Stimulated activated CD4-positive, alpha-beta T cell treated with anti-CD3 and anti-CD28 coated beads, Interleukin-4, amount 100 ng/mL, for 24 hours (primary cell): ENCODE results near the gene RPL26.
"Not testable (repeated sequence)": the region's sequence is repeated elsewhere in the genome, so short reads cannot be mapped to it uniquely, and the experiment has no call there.

ENCODE experiments used
- DNase-seq: peaks from one replicate; pipeline ENCODE4 v3.0.0-alpha.2; 2020

The RPL26 gene

GRCh38 chr17:8383143-8383822 lies at the start of gene RPL26:
Gene RPL26, minus strand, starts transcription at chr17:8383193. Its CDS starts 883 bp downstream, at chr17:8382310.
- DNase-seq, result peak; percentile 96

GRCh38 chr17:8430966-8431365 lies 48.0 kb upstream of the RPL26 start:
- no peak for DNase-seq

DNA sequence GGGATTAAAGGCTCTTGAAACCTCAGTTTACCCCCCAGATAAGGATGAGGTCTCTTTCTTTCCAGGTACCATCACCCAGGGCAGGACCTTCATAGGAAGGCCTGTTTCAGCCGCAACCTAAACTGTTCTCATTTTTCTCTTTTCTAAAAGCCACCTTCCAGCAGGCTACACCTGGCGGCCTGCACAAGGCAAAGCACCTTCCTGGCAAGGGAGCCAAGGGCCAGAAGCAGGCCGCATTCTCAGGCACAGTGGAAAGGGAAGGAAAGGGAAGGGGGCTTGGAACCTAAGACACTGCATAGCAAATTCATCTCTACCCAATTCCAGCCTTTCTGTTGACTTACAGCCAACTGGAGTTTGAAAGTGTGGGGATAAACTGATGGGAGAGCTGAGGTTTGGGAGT lies 43.8 kb upstream of the RPL26 start:
- no peak for DNase-seq

GRCh38 chr17:8426094-8426720 lies 43.2 kb upstream of the RPL26 start:
- no peak for DNase-seq

- no peak for DNase-seq
Observed at GRCh38 chr17:8421571-8421970, 38.6 kb upstream of the RPL26 start.

GRCh38 chr17:8420041-8420934 lies 37.3 kb upstream of the RPL26 start:
- no peak for DNase-seq

DNA sequence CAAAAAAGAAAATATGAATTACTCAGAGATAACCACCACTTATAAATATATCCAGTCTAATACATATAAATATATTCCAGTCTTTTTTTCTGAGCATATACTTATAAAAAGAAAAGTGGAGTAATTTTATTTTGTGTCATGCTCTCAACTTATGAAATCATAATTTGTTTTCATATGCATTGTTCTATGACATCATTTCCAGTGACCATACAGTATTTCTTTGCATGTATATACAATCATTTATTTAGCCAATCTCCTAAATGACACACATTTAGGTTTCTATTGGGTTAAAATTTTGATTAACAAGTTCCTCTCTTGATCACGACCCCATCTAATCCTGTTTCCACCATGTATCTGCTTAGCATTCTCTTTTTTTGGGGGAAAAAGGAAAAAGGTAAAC lies 36.3 kb upstream of the RPL26 start:
- DNase-seq, result no peak

GRCh38 chr17:8418471-8418870 lies 35.5 kb upstream of the RPL26 start:
- no peak for DNase-seq

GRCh38 chr17:8417806-8418205 lies 34.8 kb upstream of the RPL26 start:
- no peak for DNase-seq

GRCh38 chr17:8413938-8414337 lies 30.9 kb upstream of the RPL26 start:
- no peak for DNase-seq

GRCh38 chr17:8413328-8413727 lies 30.3 kb upstream of the RPL26 start:
- DNase-seq, result no peak

DNA sequence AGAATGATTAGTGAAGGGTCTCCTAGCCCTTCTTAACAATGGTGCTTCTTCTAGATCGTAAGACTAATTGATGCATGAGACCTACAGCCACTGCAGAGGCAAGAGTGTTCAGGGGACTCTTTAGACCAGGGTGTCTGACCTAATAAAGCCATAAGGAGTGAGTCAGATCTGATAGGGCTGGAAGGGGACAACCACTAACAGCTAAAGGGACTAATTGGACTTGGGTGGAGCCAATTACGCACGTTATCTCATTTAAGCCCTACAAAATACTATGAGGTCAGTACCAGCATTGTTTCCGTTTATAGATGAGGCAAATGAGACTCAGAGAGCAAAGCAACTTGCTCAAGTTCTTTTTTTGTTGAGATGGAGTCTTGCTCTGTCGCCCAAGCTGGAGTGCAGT lies 29.1 kb upstream of the RPL26 start:
- DNase-seq, result no peak

DNA sequence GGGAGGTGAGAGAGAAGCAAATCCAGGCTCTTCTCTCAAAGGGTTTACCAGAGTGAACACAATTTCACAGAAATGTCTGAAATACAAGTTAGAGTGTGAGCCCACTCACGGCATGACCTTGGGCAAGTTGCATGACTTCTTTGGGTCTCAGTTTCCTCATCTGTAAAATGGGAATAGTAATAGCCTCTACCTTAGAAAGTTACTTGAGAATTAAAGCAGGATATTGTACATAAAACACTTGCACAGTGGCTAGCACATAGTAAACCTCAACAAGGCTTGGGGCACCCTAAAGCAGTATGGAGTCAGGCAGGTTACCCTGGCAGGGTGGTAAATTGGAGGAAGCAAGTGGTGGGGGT lies 27.9 kb upstream of the RPL26 start:
- no peak for DNase-seq

GRCh38 chr17:8409966-8410882 lies 27.2 kb upstream of the RPL26 start:
- peak; percentile 83 for DNase-seq

DNA sequence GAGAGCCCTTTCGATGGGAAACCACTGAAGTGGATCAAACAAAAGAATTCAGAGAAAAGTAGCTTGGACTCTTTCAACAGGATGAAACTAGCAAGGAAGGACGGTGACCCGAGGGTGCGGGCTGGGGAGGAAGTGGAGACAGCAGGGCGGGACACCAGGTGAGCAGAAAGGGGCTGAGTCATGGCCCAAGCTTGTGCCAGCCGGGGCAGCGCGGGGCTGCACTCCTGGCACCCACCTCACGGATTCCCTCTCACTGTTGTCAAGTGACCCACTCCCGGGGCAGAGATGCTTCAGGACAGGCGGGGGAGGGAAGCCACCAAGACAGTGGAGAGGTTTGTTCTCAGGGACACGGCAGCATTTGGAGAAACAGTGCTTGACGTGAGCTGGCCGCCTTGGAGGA lies 25.4 kb upstream of the RPL26 start:
- no peak for DNase-seq

GRCh38 chr17:8406174-8406573 lies 23.2 kb upstream of the RPL26 start:
- no peak for DNase-seq

DNA sequence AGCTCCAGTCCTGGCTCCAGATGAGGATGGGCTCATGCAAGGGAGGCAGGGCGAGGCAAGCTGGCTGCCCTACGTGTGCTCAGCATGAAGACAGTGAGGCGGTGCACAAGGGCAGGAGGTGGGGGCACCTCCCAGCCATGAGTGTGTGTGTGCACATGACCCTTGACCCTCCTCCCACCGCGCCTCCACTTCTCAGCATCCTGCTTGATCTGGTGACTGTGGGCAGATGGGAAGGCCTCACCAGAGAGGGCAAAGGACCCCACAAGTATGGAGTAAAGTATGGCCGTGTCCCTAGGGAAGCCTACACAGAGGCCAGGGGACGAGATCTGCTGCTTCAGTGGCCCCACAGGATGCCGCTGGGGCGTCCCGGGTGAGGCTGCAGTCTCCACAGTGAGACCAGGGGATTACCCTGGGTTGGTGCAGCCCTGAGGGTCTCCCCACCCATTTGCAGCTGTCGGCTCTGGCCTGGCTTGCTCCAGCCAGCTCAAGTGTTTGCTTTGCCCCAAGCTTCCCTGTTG lies 22.6 kb upstream of the RPL26 start:
- no peak for DNase-seq

GRCh38 chr17:8402921-8403536 lies 20.0 kb upstream of the RPL26 start:
- no peak for DNase-seq

DNA sequence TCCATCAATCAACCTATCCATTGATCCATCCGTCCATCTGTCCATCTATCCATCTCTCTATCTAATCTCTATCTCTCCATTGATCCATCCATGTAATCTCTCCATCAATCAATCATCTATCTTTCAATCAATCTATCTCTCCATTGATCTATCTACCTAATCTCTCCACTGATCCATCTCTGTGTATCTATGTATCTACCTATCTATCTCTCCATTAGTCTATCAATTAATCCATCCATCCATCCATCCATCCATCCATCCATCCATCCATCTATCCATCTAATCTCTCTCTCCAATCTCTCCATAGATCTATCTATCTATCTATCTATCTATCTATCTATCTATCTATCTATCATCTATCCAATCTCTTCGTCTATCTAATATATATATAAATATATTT lies 18.1 kb upstream of the RPL26 start:
- no peak for DNase-seq

DNA sequence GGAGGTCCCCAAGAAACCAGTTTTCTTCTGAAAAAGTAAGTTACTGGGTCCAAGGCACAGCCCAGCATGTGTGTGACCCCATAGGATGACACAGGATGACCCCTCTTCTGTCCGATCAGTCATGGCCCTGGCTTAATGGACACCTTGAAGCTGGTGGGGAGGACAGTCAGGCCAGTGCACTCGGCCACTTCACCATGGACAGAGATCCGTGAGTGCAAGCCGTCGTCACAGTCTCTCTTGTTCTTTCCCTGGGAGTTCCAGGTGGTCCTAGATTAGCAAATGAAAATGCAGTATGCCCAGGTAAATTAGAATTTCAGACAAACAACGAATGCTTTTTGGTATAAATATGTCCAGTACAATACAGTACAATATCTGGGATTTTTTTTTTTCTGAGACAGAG lies 16.0 kb upstream of the RPL26 start:
- no peak for DNase-seq

- no peak for DNase-seq
Observed at GRCh38 chr17:8397636-8398035, 14.6 kb upstream of the RPL26 start, which contains the start of gene RNF222. Gene RNF222, minus strand, starts transcription at chr17:8397827. Its CDS starts 4,366 bp downstream, at chr17:8393461.

- DNase-seq, result not testable (repeated sequence)
Observed at GRCh38 chr17:8394497-8394896, 11.5 kb upstream of the RPL26 start.
